G401 (cell line): ENCODE measurements around the gene HPGDS. TPM values are rescaled to one million over a fixed set of nuclear protein-coding genes. Genes with fewer than 3 reads are reported as not detected.
"Not testable (repeated sequence)": the region's sequence is repeated elsewhere in the genome, so short reads cannot be mapped to it uniquely, and the experiment has no call there.

Experiments used
- DNase-seq: peaks from one replicate; pipeline ENCODE4 v3.0.0-alpha.2; 2015; ENCODE audit warnings: low spot score
- in situ Hi-C: cut with HindIII; loops from 2 replicates; pipeline ENCODE4 v1.10.0; 2016; ENCODE audit warnings: low sequenced_read_pairs, mixed read lengths
- total RNA-seq: library from RNA; depleted of rRNA; stranded (reverse); fragments of >200 nt; shearing (Covaris generic); gene quantifications from 2 replicates; pipeline ENCODE4 v1.2.3, GENCODE V29; 2014

HPGDS gene
- total RNA-seq, 1 experiment from 2014 or later = not detected

- DNase-seq = no peak
- in situ Hi-C loops = no loop called here
Measured at GRCh38 chr4:94336303-94336702, 6.3 kb downstream of the HPGDS start.

GRCh38 chr4:94334962-94335361 is 7.7 kb downstream of the HPGDS start:
- DNase-seq = no peak
- in situ Hi-C loops = no loop called here

GRCh38 chr4:94334476-94334875 is 8.2 kb downstream of the HPGDS start:
- no peak for DNase-seq
- in situ Hi-C loops = no loop called here

- in situ Hi-C loops = no loop called here
- DNase-seq = no peak
Measured at GRCh38 chr4:94333866-94334265, 8.8 kb downstream of the HPGDS start.

GRCh38 chr4:94332983-94333590 is 9.5 kb downstream of the HPGDS start:
- in situ Hi-C loops = no loop called here
- no peak for DNase-seq

- in situ Hi-C loops = no loop called here
- DNase-seq = no peak
Measured at GRCh38 chr4:94329933-94330332, 12.7 kb downstream of the HPGDS start.

- in situ Hi-C loops = no loop called here
- no peak for DNase-seq
Measured at GRCh38 chr4:94325835-94326234, 16.8 kb downstream of the HPGDS start.

GRCh38 chr4:94319927-94320326 is 22.7 kb downstream of the HPGDS start:
- DNase-seq, in situ Hi-C loops: not testable (repeated sequence)

- no peak for DNase-seq
- in situ Hi-C loops = no loop called here
Measured at GRCh38 chr4:94307231-94307871, 35.3 kb downstream of the HPGDS start.

GRCh38 chr4:94306713-94307112 is 35.9 kb downstream of the HPGDS start:
- in situ Hi-C loops = no loop called here

GRCh38 chr4:94305466-94306225 is 37.0 kb downstream of the HPGDS start:
- DNase-seq = no peak
- in situ Hi-C loops = no loop called here

More at GRCh38 chr4:94306713-94307112, 35.9 kb downstream of the HPGDS start:
- DNase-seq = no peak

- in situ Hi-C loops = no loop called here
- DNase-seq = peak; percentile 17
Measured at GRCh38 chr4:94304365-94304971, 38.2 kb downstream of the HPGDS start.

- in situ Hi-C loops = no loop called here
- DNase-seq = no peak
Measured at GRCh38 chr4:94302191-94302590, 40.4 kb downstream of the HPGDS start.

GRCh38 chr4:94298725-94299252 is 43.8 kb downstream of the HPGDS start:
- in situ Hi-C loops = no loop called here
- DNase-seq = no peak

GRCh38 chr4:94295473-94295872 is 47.2 kb downstream of the HPGDS start:
- DNase-seq, in situ Hi-C loops: not testable (repeated sequence)

GRCh38 chr4:94293981-94294380 is 48.7 kb downstream of the HPGDS start:
- DNase-seq, in situ Hi-C loops: not testable (repeated sequence)

GRCh38 chr4:94290245-94290644 is 52.4 kb downstream of the HPGDS start:
- in situ Hi-C loops = no loop called here

GRCh38 chr4:94285666-94286065 is 57.0 kb downstream of the HPGDS start:
- no peak for DNase-seq
- in situ Hi-C loops = no loop called here

More at GRCh38 chr4:94290245-94290644, 52.4 kb downstream of the HPGDS start:
- no peak for DNase-seq

GRCh38 chr4:94284889-94285288 is 57.7 kb downstream of the HPGDS start:
- in situ Hi-C loops = no loop called here
- no peak for DNase-seq

GRCh38 chr4:94278781-94279180 is 63.9 kb downstream of the HPGDS start:
- DNase-seq = no peak
- in situ Hi-C loops = no loop called here
